ENCODE results near the gene ZFP2.

The ZFP2 gene

GRCh38 chr5:178931846-178932760 lies 36.4 kb downstream of the ZFP2 start:
- TF ChIP-seq GATA3 (IDR thresholded peaks at IDR 0.05; ENCODE audit: low read depth, low read length): no peak
- TF ChIP-seq GATA2 (IDR thresholded peaks at IDR 0.05; ENCODE audit: low read depth, low read length): no peak

GRCh38 chr5:178940569-178941360 lies 45.1 kb downstream of the ZFP2 start, which contains the start of gene ZNF454:
ZNF454 (plus strand) TSS chr5:178941198; CDS start chr5:178942792, 1,594 bp downstream.
- TF ChIP-seq GATA2 (IDR thresholded peaks at IDR 0.05; ENCODE audit: low read depth, low read length) (no peak; the same call in 1 of the 2 replicates), GATA3 (IDR thresholded peaks at IDR 0.05; ENCODE audit: low read depth, low read length) (no peak)

GRCh38 chr5:178941361-178941760 lies 45.6 kb downstream of the ZFP2 start:
- TF ChIP-seq GATA2 (IDR thresholded peaks at IDR 0.05; ENCODE audit: low read depth, low read length): no peak
- TF ChIP-seq GATA3 (IDR thresholded peaks at IDR 0.05; ENCODE audit: low read depth, low read length): no peak

GRCh38 chr5:178965465-178966055 lies 69.8 kb downstream of the ZFP2 start:
- no peak for TF ChIP-seq GATA2 (IDR thresholded peaks at IDR 0.05; ENCODE audit: low read depth, low read length)
- TF ChIP-seq GATA3 (IDR thresholded peaks at IDR 0.05; ENCODE audit: low read depth, low read length): no peak

GRCh38 chr5:178981381-178981780 lies 85.7 kb downstream of the ZFP2 start:
- TF ChIP-seq GATA3 (IDR thresholded peaks at IDR 0.05; ENCODE audit: low read depth, low read length) (no peak), GATA2 (IDR thresholded peaks at IDR 0.05; ENCODE audit: low read depth, low read length) (no peak)

Measured in SH-SY5Y (cell line).